HG03439 (cell line): ENCODE data around the gene BHLHE40.

ENCODE experiments used
- ATAC-seq: cut with Tn5 transposase; IDR thresholded peaks from one replicate; pipeline ENCODE4 v1.9.1; 2021; ENCODE audit warnings: mild to moderate bottlenecking, moderate library complexity; ENCODE audit not compliant: unreplicated experiment

The BHLHE40 gene

DNA sequence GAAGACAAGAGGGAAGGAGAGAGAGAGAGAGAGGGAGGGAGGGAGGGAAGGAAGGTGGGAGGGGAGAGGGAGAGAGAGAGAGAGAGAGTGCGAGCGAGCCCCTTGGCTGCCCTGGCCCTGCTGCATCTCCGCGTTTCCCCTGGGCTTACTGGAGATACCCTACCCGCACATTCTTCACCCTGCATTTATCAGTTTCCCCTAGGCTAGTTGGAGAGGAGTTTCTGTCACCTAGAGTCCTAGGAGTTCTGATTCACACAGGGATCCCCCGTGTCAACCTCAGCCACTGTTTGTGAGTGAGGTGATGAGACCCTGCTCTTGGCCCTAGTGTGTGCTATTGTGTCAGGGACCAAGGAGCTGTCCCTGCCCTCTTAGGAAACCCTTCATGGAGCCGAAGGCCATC, 18.7 kb downstream of the BHLHE40 start:
- ATAC-seq = no peak

- ATAC-seq = no peak
These were observed 20.4 kb downstream of the BHLHE40 start for GRCh38 chr3:4999531-5000184.

- no peak for ATAC-seq
These were observed 21.9 kb downstream of the BHLHE40 start for GRCh38 chr3:5001135-5001534.

DNA sequence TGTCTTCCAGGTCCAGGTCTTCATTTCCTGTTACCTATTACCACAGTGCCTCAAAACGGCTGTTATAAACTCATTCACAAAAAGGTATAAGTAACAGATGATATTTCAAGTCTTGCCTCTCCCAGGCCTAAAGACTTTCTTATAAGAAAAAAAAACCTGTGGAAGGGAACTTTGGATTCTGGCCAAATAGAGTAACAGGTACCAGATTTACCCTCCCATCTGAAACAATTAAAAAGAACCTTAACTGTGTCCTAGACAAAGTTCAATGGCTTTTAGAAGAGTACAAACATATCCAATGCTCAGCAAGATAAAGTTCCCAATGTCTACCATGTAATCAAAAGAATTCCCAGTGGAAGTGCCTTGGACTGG, 22.6 kb downstream of the BHLHE40 start:
- ATAC-seq = no peak

GRCh38 chr3:5002174-5002870, 23.1 kb downstream of the BHLHE40 start:
- ATAC-seq = no peak

- ATAC-seq = no peak
These were observed 23.6 kb downstream of the BHLHE40 start for GRCh38 chr3:5002871-5003247.

DNA sequence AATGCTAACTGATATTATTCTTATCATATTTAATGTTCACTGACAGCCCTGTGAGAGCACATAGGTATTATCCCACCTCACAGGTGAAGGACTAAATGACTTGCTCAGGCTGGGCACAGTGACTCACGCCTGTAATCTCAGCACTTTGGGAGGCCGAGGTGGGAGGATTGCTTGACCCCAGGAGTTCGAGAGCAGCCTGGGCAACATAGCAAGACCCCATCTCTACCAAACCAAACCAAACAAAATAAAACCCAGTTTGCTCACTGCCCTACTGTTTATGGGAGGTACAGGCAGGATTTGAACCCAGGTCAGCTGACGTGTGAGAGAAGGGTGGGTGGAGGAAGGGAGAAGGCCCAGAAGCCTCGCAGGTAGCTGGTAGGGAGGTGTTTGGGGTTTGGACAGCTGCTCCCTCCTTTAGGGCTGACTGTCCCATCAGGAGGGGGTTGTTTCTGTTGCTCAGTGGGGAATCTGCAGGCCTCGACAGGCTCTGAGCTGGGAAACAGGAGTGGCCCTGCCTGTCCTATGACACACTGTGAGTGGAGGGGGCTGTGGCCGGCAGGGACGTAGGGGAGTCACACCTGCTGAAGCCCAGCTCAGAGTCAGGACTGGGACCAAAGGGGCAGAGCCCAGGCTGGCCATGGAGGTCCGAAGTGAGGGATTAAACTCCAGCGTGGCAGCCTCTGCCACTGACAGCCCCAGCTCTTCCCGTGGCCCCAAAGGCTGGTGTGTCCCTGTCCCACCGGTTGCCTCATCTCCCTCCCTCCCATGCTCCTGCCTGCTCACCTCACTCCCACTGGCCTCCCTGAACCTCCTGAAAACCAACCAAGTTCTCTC, 25.3 kb downstream of the BHLHE40 start:
- no peak for ATAC-seq

DNA sequence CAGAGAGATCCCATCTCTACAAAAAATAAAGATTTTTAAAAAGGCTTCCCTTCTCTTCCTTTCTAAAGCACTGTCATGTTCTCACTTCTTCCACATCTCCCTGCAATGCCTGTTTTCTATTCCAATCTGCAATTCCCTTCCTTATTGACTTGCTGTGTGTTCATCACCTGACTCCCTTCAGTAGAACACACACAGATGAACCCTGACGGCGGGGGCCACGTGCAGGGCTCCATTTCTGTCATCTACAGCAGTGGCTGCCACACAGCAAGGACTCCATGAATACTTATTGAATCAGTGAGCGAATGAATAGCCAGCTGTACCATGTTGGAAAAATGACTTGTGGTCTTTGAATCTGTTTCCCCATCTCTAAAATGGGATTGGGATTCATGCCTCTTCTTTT, 26.1 kb downstream of the BHLHE40 start:
- ATAC-seq = no peak

DNA sequence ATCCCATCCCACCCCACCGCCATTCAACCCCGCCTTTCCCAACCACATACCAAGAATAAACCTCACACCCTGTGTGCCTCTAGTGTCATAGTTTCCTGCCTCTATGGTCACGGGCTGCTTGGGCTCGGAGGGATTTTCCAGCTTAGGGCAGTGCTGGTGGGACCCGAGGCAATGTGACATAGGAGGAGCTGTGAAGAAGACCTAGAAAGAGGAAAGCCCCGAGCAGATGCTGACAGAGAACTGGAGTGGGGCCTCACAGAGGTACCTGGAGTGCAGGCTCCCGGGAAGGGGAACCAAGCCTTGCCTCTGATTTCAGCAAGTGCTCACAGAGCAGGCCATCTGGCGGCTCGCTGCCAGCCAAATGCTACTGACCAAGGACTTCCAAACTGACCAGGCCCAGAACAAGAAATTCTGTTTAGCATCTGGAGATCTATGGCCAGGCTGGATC, 27.5 kb downstream of the BHLHE40 start:
- ATAC-seq = peak; percentile 72

DNA sequence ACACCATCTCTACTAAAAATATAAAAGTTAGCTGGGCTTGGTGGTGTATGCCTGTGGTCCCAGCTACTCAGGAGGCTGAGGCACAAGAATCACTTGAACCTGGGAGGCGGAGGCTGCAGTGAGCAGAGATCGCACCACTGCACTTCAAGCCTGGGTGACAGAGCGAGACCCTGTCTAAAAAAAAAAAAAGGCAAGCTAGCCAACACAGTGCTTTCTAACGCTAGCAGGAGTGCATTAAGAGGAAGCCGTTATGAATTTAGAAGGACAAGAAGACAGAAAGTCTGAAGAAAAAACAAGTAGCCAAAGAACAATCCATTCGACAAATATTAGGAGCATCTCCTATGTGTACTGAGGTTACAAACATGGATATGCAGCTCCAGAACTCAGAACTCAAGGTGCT, 28.6 kb downstream of the BHLHE40 start:
- no peak for ATAC-seq

GRCh38 chr3:5009506-5010109, 30.4 kb downstream of the BHLHE40 start:
- ATAC-seq = no peak

DNA sequence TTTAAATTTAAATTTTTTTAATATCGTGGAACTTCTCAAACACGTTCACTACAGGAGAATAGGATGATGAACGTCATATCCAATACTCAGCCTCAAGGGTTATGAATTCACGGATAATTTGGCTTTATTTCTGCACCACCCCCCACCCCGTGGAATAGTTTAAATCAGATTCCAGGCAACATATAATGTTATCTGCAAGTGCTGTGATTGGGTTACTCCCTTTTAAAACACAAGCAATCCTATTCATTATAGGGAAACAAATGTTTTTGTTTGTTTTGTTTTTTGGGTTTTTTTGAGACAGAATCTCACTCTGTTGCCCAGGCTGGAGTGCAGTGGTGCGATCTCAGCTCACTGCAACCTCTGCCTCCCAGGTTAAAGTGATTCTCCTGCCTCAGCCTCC, 30.9 kb downstream of the BHLHE40 start:
- no peak for ATAC-seq

DNA sequence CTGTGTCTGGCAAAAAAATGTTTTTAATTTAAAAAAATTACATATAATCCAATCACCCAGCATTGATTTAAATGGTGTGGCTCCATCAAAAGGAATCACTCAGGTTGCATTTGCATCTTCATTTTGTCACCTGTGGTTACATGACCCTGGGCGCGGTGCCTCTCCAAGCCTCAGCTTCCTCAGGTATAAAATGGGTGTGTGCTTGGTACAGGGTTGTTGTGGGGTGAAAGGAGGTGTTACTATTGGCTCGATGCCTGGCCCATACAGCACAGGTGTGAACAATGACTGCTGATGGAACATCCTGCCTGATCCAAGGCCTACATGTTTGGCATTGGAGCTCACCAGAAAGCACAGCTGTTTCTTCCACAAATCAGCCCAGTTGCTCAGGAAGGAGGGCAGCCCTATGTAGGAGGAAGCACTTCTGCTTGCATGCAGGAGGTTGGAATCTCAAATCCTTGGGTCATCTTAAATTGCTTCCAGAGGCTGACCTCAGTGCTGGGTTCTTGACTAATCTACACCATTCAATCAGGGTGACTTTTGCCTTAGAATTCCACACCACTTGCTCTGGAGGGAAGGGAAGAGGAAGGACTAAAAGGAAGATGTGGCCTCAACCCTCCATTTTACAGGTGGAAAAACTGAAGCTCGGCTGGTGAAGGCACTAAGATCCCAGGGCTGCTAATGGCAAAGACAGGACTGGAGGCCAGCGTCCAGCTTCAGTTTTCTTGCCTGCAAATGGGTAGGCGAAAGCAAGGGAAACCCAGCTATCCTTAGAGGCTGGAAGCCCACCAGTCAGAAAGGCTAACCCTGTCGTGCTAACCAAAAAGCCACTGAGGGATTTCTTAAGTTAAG, 31.7 kb downstream of the BHLHE40 start:
- no peak for ATAC-seq

GRCh38 chr3:5011555-5012256, 32.5 kb downstream of the BHLHE40 start:
- peak; percentile 43 for ATAC-seq

- no peak for ATAC-seq
These were observed 33.1 kb downstream of the BHLHE40 start for GRCh38 chr3:5012367-5012766.

DNA sequence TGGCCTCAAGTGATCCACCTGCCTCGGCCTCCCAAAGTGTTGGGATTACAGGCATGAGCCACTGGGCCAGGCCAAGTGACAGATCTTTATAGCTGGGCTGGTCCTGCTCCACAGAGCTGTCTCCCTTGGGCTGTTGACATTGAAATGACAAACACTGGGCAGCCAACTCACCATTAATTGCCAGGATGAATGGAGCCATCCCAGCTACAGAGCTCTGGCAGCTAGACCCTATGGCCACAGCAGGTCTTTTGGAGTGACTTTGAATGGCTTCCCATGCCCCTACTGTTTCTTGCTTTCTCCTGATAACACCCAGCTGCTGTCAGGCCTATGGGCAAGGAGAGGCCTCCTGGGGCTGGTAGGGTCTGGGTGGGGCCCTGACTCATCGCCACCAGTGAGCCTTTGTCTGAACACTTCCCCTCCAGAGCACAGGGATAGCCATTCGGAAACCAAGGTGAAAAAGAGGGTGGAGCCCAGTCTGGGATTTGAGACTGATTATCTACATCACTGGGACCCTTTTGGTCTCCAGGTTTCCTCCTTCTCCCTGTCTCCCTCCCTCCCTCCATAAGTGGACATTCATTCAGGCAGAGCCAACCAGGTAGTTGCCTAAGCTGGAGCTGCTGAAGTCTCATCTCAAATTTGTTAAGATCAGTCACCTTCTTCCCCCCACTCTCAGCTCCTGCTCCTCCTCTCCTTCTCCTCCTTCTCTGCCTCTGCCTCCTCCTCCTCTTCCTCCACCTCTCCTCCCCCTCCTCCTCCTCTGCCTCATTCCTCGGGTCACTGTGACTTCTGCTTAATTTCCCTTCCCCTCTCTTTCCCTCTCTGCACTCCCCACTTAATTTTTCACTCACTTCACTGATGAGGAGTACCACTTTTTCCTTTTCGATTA, 34.0 kb downstream of the BHLHE40 start:
- no peak for ATAC-seq

- no peak for ATAC-seq
These were observed 35.2 kb downstream of the BHLHE40 start for GRCh38 chr3:5014391-5014790.

DNA sequence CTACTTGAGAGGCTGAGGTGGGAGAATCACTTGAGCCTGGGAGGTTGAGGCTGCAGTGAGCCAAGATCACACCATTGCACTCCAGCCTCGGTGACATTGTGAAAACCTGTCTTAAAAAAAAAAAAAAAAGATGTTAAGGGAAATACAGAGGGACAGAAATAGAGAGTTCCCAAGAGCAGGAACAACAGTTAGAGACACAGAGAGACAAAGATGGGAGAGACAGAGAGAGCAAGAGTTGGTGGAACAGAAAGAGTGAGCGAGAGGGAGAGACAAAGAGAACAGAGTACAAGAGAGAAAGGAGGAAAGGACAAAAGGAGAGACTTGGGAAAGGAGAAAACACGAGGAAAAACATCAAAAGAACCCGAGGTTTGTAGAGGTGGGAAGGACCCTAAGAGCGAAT, 35.8 kb downstream of the BHLHE40 start:
- ATAC-seq = no peak
